Transverse colon (tissue), 4 donors: ENCODE measurements around the gene RASL12. TPM values are rescaled to one million over a fixed set of nuclear protein-coding genes. Genes with fewer than 3 reads are reported as not detected.

Experiments used
- DNase-seq: peaks from one replicate; pipeline ENCODE4 v3.0.0-alpha.2; 2019
- H3K27ac ChIP-seq, 4 donors: fragments of 200-600 bp; sonication (generic); 2 replicates each; pipeline ENCODE4 v1.5.1; 2016 to 2018; ENCODE audit warnings: inconsistent platforms in 4 of 4
- H3K27me3 ChIP-seq: fragments of 200-600 bp; sonication (generic); 2 replicates; pipeline ENCODE4 v1.5.1; 2017; ENCODE audit warnings: inconsistent platforms
- H3K36me3 ChIP-seq, 4 donors: fragments of 200-600 bp; sonication (generic); 2 replicates each; pipeline ENCODE4 v1.5.1; 2017 to 2019; ENCODE audit warnings: inconsistent platforms in 4 of 4
- H3K4me1 ChIP-seq, 4 donors: fragments of 200-600 bp; sonication (generic); 2 replicates each; pipeline ENCODE4 v1.5.1; 2017 to 2020; ENCODE audit warnings: inconsistent platforms in 4 of 4
- H3K4me3 ChIP-seq, 4 donors: fragments of 200-600 bp; sonication (generic); 1 replicate in 1 of 4; 2 replicates in 3 of 4; pipeline versions ENCODE4 v1.5.1 to v1.6.1; 2017 to 2019; ENCODE audit warnings: inconsistent platforms in 4 of 4
- H3K9me3 ChIP-seq, 2 donors: fragments of 200-600 bp; sonication (generic); 2 replicates each; pipeline ENCODE4 v1.5.1; 2017 to 2019; ENCODE audit warnings: inconsistent platforms in 2 of 2
- CTCF ChIP-seq, 5 experiments: fragments of 200-600 bp in 3 of 5; fragments of 450-650 bp in 2 of 5; sonication (generic) in 3 of 5; IDR thresholded peaks; 1 replicate in 2 of 5; 2 replicates in 3 of 5; pipeline ENCODE4 v1.5.1; 2016 to 2017; ENCODE audit warnings: antibody characterized with exemption in 5 of 5, inconsistent platforms in 3 of 5, mild to moderate bottlenecking in 2 of 5, moderate library complexity in 1 of 5
- EP300 ChIP-seq: sonication (generic); formaldehyde crosslinking; IDR thresholded peaks from one replicate; pipeline ENCODE4 v1.6.1; 2017; ENCODE audit warnings: antibody characterized with exemption, low read depth
- POLR2A ChIP-seq: fragments of 450-650 bp; IDR thresholded peaks from one replicate; pipeline ENCODE4 v1.6.1; 2016; ENCODE audit warnings: antibody characterized with exemption, mild to moderate bottlenecking, moderate library complexity
- POLR2AphosphoS5 ChIP-seq, 3 donors: sonication (generic); formaldehyde crosslinking; IDR thresholded peaks; one replicate each; pipeline ENCODE4 v1.6.1; 2016; ENCODE audit warnings: antibody characterized with exemption in 3 of 3
- WGBS, 2 donors: methylation state at CpG; one replicate each; pipeline ENCODE4 v1.1.5; 2018; ENCODE audit warnings: low coverage in 1 of 2; 5-methylcytosine and 5-hydroxymethylcytosine counted together
- in situ Hi-C, 4 donors: fragments of 200-750 bp; cut with MboI; loops; one replicate each; pipeline versions ENCODE4 v1.15.0 to v1.15.1; 2017; ENCODE audit warnings: low sequenced_read_pairs in 3 of 4, low pct_ligation_motif_present in 1 of 4, low pct_unique_long_range_greater_than_20kb in 1 of 4
- intact Hi-C: fragments of 100-400 bp; cut with DNase I; formaldehyde crosslinking; loops from one replicate; pipeline ENCODE4 v1.15.1; 2023; ENCODE audit warnings: low total_unique reads
- total RNA-seq, 4 donors: library from RNA; depleted of rRNA; stranded (reverse); fragments of >200 nt; gene quantifications; one replicate each; pipeline ENCODE4 v1.1.0, GENCODE V29; 2016

The RASL12 gene
- total RNA-seq, 4 donors from 2014 or later: 13.9 to 46.8 (median 16.4) TPM

- Histone ChIP-seq H3K4me3 (no peak overlapping the region), H3K27ac (peak overlapping the region; percentile 84 to 91 (median 88)), H3K4me1 (peaks cover 27 to 38% (median 30%) of the 10 kb centered on the region in 4 donors), H3K9me3 (no peaks in the 10 kb centered on the region), H3K27me3 (no peaks in the 10 kb centered on the region), H3K36me3 (no peaks in the 10 kb centered on the region)
- no peak for TF ChIP-seq POLR2A
- TF ChIP-seq CTCF (IDR thresholded peaks at IDR 0.05): no peak
- TF ChIP-seq POLR2AphosphoS5 (IDR thresholded peaks at IDR 0.05): no peak
- TF ChIP-seq EP300: no peak
- WGBS, 2 donors: 40 to 85% methylated on average over 1 to 5 of the region's 5 CpGs
- no peak for DNase-seq
- intact Hi-C loops (no loop called here), in situ Hi-C loops (loop anchor here in 1 of 4 donors (10.0 kb wide), 1 partner anchor 55 kb away; no protein-coding TSS in a partner anchor)
Measured at GRCh38 chr15:65089206-65089824, 21.5 kb upstream of the RASL12 start.

GRCh38 chr15:65088643-65089021 lies 20.8 kb upstream of the RASL12 start:
- TF ChIP-seq CTCF (IDR thresholded peaks at IDR 0.05) (no peak), POLR2A (peak; percentile 55), POLR2AphosphoS5 (IDR thresholded peaks at IDR 0.05) (peak in 1 of 3 donors; percentile 37), EP300 (no peak)
- Histone ChIP-seq H3K27me3 (no peaks in the 10 kb centered on the region), H3K9me3 (no peaks in the 10 kb centered on the region), H3K36me3 (no peaks in the 10 kb centered on the region), H3K4me3 (no peak overlapping the region), H3K4me1 (peaks cover 27 to 39% (median 31%) of the 10 kb centered on the region in 4 donors), H3K27ac (peak overlapping the region; percentile 84 to 91 (median 88))
- in situ Hi-C loops: loop anchor here in 1 of 4 donors (10.0 kb wide), 1 partner anchor 54 kb away; no protein-coding TSS in a partner anchor
- WGBS, 2 donors: 32% methylated on average over 6 of the region's 6 CpGs; no CpG with 5 or more reads in 1 of the 2 donors
- peak; percentile 73 for DNase-seq
- intact Hi-C loops: loop anchor here (1.0 kb wide), 1 partner anchor 21 kb away; the partner anchor contains the start of gene RASL12

- H3K4me3 ChIP-seq: no peak overlapping the region
- WGBS, 2 donors: 18 to 49% methylated on average over 2 to 12 of the region's 13 CpGs
Measured at GRCh38 chr15:65087873-65088642, 20.3 kb upstream of the RASL12 start.

More at GRCh38 chr15:65087873-65088642, 20.3 kb upstream of the RASL12 start:
- DNase-seq: peak; percentile 73
- peak; percentile 73 for TF ChIP-seq EP300
- TF ChIP-seq POLR2AphosphoS5 (IDR thresholded peaks at IDR 0.05): peak; percentile 13 to 57 (median 45)
- TF ChIP-seq CTCF (IDR thresholded peaks at IDR 0.05): no peak
- TF ChIP-seq POLR2A: no peak
- Histone ChIP-seq H3K36me3 (no peaks in the 10 kb centered on the region), H3K4me1 (peaks cover 27 to 45% (median 37%) of the 10 kb centered on the region in 4 donors), H3K9me3 (no peaks in the 10 kb centered on the region), H3K27ac (peak overlapping the region; percentile 84 to 91 (median 88)), H3K27me3 (no peaks in the 10 kb centered on the region)
- in situ Hi-C loops (loop anchor here in 1 of 4 donors (10.0 kb wide), 1 partner anchor 53 kb away; no protein-coding TSS in a partner anchor), intact Hi-C loops (loop anchor here (1.0 kb wide), 1 partner anchor 21 kb away; the partner anchor contains the start of gene RASL12)
